Endothelial cell of umbilical vein (primary cell): ENCODE data around the gene VWA5B2.

ENCODE experiments used
- CTCF ChIP-seq, 2 donors: IDR thresholded peaks; 1 replicate in 1 of 2; 2 replicates in 1 of 2; pipeline ENCODE4 v1.5.1; 2011; ENCODE audit warnings: low read length in 2 of 2, mild to moderate bottlenecking in 2 of 2, moderate library complexity in 2 of 2, control low read depth in 1 of 2, inconsistent platforms in 1 of 2, low read depth in 1 of 2; ENCODE audit not compliant: insufficient read depth in 1 of 2; ENCODE audit errors: extremely low read depth in 1 of 2
- EZH2 ChIP-seq: IDR thresholded peaks from 2 replicates; pipeline ENCODE4 v1.6.1; 2012; ENCODE audit warnings: borderline replicate concordance, low read depth, mild to moderate bottlenecking, moderate library complexity, low read length, inconsistent platforms; ENCODE audit not compliant: severe bottlenecking

GRCh38 chr3:184200825-184201224, 28.6 kb upstream of the VWA5B2 start:
- TF ChIP-seq CTCF (IDR thresholded peaks at IDR 0.05; ENCODE audit: extremely low read depth in 1 of 2, insufficient read depth in 1 of 2, low read depth in 1 of 2, low read length in 2 of 2): no peak
- TF ChIP-seq EZH2: no peak
